ENCODE results near the gene SLC28A3.
"Not testable (repeated sequence)": the region's sequence is repeated elsewhere in the genome, so short reads cannot be mapped to it uniquely, and the experiment has no call there.

The SLC28A3 gene, protein sequence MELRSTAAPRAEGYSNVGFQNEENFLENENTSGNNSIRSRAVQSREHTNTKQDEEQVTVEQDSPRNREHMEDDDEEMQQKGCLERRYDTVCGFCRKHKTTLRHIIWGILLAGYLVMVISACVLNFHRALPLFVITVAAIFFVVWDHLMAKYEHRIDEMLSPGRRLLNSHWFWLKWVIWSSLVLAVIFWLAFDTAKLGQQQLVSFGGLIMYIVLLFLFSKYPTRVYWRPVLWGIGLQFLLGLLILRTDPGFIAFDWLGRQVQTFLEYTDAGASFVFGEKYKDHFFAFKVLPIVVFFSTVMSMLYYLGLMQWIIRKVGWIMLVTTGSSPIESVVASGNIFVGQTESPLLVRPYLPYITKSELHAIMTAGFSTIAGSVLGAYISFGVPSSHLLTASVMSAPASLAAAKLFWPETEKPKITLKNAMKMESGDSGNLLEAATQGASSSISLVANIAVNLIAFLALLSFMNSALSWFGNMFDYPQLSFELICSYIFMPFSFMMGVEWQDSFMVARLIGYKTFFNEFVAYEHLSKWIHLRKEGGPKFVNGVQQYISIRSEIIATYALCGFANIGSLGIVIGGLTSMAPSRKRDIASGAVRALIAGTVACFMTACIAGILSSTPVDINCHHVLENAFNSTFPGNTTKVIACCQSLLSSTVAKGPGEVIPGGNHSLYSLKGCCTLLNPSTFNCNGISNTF
- total RNA-seq, result 0 to 0.07 reads per million in 2 donors

DNA sequence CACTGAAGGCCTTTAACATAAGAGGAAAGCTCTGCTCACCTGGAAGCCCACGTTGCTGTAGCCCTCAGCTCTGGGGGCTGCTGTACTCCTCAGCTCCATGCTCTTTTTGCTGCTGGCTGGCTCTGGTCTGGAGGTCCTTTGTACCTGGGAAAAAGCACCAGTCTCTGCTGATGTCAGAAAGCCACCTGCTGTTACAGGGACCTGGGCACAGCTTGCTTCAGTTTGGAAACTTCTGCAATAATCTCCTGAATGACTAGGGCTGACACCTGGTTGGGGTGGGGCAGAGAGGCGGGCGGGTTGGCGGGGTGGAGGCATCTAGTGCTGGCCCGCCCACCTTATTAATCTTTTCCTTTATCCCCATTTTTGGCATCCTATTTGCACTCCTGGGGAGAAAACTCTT is at the start of gene SLC28A3:
Gene SLC28A3, minus strand, starts transcription at position 224 of the 400 bp plus-strand sequence. Its CDS starts 125 bp downstream, at position 99.
- no peak for DNase-seq

DNA sequence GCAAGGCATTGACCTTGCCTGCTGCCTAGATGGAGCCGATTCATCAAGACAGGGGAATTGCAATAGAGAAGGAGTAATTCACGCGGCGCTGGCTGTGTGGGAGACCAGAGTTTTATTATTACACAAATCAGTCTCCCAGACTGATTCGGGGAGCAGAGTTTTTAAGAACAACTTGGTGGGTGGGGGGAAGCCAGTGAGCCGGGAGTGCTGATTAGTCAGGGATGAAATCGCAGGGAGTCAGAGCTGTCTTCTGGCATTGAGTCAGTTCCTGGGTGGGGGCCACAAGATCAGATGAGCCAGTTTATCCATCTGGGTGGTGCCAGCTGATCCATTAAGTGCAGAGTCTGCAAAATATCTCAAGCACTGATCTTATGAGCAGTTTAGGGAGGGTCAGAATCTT is 49.7 kb upstream of the SLC28A3 start:
- DNase-seq, result not testable (repeated sequence)

DNA sequence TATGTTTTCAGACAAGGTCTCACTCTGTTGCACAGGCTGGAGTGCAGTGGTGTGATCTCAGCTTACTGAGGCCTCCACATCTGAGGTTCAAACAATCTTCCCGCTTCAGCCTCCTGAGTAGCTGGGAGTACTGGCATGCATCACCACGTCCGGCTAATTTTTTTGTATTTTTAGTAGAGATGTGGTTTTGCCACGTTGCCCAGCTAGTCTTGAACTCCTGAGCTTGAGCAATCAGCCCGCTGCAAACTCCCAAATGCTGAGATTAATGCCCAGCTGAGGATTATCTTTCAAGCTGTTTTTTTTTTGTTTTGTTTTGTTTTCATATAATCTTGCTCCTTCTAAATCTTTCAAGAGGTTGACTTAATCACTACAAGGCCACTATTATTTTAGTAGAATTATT is 47.3 kb upstream of the SLC28A3 start:
- no peak for DNase-seq

DNA sequence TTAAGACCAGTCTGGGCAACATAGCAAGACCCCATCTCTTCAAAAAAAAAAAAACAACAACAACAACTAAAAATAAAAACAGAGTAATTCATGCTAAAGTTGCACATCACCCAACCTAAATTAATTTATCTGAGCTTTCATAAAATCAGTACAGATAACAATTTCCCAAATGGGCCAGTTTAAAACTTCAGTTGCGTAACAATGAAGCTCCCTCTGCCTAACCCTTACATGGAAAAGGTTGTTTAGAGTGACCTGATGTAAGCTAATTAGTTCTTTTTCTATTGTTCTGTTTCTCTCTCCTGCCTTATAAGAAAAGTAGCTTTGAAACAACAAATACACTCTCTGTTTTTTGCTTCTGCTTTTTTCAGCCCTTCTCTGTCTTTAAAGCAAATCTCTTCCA is 46.2 kb upstream of the SLC28A3 start:
- DNase-seq, result no peak

DNA sequence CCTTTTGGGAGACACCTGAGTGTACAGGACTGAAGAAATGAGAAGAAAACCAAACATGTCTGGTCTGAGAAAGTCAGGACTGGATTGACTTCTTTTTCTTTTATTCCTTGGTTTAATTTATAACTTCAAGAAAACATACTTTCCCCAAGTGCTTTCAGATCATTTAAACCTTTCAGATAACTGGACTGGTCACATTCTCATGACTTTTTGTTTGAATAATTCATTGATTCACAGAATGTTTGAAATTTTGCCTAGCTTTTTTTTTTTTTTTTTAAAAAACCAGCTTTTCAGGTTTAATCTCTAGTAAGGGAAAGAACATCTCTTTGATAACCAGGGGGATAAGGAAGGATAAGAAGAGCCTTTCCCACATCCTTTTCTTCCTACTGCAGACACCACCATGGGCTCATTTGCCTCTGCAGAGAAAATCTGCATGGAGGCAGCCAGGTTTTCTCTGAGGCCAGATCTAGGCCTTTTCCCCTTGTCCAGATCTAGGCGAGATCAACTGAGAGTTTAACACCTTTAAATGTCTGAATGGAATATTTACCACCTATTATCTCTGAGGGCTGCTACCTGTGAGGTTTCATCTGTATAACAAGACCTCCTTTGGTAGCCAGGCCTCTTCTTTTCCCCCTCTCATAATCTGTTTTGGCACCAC is 45.0 kb upstream of the SLC28A3 start:
- no peak for DNase-seq

DNA sequence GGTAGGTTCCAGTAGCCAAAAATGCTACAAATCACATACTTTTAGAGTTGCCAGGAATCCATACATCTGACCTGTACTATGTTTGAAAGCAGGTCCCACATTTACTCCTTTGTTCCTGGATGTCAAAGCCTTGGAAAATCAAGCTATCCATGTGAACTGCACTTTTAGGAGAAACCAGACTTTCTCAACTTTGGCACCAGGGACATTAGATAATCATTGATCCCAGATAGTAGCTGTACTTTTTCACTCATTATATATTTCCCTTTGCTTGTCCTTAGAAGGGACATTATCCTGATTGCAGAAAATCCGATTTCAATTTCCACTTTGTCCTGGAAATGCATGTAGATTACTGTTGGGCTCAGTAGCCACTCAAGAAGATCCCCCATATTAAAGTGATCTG is 44.1 kb upstream of the SLC28A3 start:
- no peak for DNase-seq

DNA sequence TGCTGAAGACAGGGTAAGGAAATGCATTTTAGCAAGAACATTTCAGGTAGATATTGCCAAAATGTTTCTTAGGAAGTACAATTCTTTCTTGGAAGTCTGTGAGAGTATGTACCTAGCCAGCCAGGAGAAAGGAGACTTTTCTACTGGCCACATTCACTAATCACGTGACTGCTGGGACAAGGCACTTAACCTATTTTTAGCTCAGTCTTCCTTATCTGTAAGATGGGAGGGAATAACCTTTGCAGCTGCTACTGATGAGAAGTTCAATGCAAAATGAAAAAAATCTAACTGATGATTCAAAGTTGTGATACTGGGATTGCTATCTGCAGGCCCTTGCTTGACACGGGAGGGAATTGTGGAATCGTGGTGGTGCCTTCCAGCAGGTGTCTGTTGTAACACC is 42.6 kb upstream of the SLC28A3 start:
- no peak for DNase-seq

DNA sequence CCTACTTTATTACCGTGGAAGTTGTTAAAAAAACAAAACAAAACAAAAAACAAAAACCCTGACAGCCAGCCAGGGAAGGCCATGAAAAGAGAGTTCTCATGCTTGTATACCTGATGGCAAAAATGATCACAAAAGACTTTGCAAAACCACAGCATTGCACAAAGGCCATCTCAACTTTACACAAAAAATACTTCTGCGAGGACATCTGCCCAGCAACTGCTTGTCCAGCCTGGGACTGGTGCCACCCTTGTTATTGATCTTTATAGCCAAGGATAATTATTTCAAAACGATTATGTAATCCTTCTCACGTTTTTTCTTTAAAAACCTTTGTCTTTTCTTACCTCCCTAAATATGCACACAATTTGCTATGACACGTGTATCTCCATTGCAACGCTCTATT is 42.2 kb upstream of the SLC28A3 start:
- no peak for DNase-seq

DNA sequence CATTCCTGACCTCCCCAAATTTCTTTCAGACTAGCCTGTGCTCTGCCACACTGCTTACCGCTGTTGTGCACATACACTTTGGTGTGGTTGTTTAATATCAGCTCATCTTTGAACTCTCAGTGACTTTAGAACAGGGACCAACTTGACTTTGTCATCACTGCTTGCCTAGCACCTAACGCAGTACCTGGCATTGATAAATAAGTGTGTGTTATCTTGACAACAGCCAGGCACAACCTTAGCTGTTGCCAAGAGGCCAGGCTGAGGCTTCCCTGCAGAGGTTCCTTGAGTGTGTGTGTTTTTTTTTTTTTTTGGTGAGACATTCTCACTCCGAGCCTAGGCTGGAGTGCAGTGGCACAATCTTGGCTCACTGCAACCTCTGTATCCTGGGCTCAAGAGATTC is 41.0 kb upstream of the SLC28A3 start:
- no peak for DNase-seq

DNA sequence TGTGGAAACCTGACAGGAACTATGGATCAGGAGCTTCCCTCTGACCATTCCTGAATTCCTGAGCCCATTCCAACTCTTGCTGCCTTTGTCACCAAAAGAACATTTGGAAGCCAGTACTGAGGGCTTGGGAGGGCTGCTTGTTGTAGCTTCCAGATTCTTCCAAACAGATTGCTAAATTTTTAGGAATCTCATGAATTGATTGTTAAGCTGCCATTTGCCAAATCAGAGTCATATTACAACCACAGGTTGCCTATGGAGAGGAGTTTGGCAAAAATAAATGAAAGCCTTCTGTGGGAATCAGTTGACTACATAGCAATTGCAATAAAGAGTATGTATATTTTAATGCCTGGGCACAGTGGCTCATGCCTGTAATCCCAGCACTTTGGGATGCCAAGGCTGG is 39.2 kb upstream of the SLC28A3 start:
- DNase-seq, result no peak

DNA sequence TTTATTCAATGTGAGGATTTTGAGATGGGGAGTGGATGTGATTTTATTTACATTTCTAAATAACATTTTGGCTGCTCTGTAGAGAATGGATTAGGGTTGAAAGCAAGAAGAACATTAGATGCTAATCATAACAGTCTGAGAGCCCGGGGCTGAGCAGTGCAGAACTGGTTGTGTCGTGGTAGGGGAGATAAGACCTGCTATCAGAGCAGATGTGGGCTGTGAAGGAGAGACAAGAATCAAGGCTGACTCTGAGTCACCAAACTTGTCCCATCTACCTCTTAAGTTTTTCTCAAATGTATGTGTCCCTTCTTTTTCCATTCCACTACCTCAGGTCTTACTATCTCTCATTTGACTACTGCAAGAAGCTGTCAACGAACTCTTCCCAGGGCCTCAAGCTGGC is 35.4 kb upstream of the SLC28A3 start:
- DNase-seq, result no peak

DNA sequence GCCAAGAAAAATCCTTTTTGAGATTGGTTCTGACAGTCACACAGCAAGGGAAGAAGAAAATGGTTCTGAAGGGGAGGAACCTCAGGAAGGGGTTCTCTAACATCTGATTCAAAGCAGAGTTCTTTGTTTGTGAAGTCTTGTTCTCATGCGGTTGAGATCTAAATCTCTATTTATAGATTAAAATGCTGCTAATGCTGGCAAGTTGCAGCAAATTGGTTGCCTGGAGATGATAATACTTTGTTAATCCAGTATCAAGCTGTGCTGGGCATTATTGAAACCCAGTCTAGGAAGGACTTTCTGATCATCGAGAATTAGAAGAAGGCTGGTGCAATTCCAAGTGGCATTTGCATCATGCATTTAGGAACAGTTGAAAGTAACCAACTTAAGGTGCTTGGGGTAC is 34.0 kb upstream of the SLC28A3 start:
- DNase-seq, result no peak

DNA sequence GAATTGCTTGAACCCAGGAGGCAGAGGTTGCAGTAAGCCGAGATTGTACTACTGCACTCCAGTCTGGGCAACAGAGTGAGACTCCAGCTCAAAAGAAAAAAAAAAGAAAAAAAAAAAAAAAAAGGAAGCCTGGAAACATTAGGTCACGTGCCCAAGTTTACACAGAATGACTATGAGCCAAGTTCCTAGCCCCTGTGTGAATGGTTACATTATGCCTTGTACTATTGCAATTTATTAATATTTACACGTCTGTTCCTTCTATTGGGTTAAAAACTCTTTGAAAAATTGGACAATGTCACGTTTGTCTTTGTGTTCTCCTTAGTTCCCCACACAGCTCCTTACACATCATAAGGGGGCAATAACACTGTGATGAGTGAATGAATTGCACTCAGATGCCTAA is 33.5 kb upstream of the SLC28A3 start:
- DNase-seq, result no peak

DNA sequence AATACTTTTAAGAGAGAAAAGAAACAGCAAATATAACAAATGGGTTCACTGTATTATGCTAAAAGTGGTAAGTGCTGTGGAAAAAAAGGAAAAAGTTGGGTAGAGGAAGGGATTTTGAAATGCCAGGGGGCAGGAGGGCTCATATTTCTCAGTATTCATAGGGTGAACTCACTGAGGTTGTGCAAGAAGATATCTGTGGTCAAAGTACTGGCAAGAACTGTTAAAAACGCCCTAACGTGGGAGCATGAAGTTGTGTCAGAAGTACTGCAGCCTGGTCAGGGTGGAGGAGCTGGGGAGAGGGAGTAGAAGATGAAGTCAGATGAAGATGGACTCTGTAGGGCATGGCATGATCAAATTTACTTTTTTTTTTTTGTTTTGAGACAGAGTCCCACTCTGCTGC is 31.2 kb upstream of the SLC28A3 start:
- no peak for DNase-seq

DNA sequence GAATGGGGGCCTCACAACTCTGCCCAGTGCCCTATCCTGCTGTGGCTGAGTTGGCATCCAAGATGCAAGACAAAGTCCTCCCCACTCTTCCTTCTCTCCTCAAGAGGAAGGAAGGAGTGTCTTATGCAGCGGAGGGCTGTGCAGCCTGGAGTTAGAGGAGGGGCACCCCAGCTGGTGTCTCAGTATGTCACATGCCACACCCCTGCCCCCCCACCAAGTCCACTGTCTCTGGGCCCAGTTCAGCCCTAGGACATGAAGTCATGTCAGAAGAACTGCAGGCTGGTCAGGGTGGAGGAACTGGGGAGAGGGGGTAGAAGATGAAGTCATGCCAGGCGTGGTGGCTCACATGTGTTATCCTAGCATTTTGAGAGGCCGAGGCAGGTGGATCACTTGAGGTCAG is 28.0 kb upstream of the SLC28A3 start:
- no peak for DNase-seq

DNA sequence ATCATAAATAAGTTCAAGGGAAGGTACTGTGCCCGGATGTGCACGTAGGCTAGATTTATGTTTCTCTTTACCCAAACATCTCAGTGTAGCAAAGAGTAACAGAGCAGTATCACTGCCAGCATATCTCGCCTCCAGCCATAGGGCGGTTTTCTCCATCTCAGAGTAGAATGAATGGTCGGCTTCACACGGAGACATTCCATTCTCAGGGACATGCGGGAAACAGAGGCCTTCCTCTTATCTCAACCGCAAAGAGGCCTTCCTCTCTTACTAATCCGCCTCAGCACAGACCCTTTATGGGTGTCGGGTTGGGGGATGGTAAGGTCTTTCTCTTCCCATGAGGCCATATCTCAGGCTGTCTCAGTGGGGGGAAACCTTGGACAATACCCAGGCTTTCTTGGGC is 27.2 kb upstream of the SLC28A3 start:
- DNase-seq, result not testable (repeated sequence)

DNA sequence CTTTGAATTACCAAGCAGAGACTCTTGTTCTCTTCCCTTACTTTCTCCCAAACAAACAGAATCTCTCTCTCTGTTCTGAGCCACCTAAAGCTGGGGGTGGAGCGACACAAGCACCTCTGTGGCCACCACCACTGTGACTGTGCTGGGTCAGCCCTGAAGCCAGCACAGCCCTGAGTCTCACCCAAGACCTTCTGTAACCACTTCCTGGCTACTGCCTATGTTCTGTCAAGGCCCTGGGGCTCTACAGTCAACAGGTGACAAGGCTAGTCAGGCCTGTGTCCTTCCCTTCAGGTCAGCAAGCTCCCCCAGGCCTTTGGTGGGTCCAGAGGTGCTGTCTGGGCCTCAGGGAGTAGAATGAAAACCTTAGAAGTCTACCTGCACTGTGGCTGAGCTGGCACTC is 26.1 kb upstream of the SLC28A3 start:
- no peak for DNase-seq

DNA sequence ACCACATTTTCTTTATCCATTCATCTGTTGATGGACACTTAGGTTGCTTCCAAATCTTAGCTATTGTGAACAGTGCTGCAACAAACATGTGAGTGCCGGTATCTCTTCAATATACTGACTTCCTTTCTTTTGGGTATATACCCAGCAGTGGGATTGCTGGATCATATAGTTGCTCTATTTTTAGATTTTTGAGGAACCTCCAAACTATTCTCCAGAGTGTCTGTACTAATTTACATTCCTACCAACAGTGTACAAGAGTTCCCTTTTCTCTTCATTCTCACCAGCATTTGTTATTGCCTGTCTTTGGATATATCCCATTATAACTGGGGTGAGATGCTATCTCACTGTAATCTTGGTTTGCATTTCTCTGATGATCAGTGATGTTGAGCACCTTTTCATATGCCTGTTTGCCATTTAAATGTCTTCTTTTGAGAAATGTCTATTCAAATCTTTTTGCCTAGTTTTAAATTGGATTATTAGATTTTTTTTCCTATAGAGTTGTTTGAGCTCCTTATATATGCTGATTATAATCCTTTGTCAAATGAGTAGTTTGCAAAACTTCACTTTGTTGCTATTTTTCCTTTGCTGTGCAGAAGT is 24.4 kb upstream of the SLC28A3 start:
- DNase-seq, result not testable (repeated sequence)

DNA sequence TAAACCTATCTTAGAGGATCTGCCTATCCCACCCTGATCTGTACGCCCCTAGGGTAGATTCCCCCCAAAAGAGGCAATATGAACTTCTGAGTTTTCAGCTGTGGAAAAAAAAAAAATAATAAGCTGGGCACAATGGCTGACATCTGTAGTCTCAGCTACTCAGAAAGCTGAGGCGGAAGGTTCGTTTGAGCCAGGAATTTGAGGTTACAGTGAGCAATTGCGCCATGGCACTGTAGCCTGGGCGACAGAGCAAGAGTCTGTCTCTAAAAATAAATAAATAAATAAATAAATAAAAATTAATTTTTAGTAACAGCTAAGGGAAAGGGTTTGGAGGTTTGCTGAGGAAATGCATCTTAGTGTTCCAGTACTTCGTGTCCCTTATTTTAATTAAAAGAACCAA is 21.1 kb upstream of the SLC28A3 start:
- DNase-seq, result no peak

DNA sequence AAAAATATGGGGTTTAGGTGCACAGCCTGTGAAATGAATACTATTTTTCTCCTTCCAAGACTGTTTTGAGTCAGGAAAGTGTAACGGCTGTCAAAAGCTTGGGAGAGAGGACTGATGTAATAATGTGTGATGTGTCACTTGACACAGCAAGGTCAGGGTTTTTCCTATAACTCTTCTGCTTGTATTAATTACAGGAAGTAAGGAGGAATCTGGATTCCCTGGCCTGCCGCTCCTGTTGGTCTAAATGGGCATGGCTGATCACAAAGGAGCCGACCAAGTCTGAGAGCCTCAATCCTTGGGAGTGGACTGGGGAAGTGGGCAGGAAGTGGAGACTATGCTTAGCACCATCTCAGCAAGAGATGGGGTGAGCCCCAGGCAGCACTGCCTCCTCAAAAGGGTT is 16.7 kb upstream of the SLC28A3 start:
- DNase-seq, result no peak

DNA sequence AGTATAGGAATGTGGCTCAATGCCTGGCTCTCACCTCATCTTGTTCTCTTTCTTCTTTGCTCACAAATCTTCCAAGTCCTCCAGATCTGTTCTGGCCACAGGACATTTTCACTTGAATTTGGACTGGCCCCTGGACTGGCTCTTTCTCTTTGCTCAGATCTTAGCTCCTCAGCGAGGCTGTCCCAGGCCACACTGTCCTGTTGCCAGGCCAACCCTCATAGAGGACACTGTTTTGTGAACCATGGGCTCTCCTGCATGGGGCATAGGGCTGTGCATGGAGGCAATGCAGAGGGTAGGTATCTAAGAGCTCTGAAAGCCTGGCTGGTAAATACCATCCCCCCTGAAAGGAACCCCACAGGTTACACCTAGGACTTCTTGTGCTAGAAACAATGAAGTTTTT is 13.5 kb upstream of the SLC28A3 start:
- no peak for DNase-seq

DNA sequence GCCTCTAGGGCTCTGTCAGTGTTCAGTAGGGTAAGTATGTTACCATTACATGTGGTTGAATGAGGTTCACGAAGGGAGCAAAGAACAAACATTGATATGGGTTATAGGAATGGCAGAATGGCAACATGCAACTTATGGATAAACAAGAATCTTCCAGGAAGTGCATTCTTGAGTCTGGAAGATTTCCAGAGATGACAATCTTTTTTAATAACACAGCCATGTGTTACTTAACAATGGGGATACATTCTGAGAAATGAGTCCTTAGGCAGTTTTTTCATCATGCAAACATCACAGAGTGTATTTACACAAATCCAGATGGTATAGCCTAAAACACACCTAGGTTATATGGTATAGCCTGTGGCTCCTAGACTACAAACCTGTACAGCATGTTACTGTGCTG is 9.1 kb upstream of the SLC28A3 start:
- no peak for DNase-seq

DNA sequence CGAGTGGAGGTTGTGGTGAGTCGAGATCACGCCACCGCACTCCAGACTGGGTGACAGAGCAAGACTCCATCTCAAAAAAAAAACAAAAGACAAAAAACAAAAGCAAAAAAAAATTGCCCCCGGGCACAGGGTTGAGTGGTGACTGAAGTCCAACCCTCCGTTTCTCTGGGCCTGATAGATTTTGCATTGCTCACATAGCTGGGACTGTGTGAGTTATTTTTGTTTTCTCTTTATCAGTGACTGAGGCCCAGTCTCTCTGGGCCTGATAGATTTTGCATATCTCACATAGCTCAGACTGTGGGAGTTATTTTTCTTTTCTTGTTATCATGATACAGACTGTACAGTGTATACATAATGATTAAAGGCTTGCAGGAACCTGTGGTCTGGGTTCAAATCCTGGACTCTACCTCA is 2.6 kb upstream of the SLC28A3 start:
- DNase-seq, result no peak

DNA sequence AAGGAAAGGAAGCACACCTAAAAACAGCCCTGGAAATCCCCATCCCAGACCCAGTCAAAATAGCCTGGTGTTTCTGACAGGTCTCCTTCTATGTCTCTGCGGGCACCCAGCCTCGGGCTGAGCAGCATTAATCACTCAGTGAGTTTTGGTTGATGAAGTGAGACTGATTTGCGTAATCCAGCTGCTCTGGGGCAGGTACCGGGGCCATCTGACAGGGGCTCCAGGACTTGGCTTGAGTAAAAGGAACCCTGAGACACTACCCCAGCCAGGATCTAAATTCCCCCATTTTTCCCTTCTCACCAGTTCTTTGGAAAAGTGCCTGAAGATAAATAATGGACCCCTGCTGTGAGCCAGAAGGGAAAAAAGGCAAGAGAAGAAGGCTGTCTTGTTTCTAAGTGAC is 596 bp downstream of the SLC28A3 start:
- no peak for DNase-seq

All from T-helper 9 cell (primary cell).